Embryonic facial prominence (tissue), 1 donor: ENCODE measurements around the gene COQ8A.

Source experiments
- DNase-seq: peaks from one replicate; pipeline ENCODE4 v3.0.0-alpha.2; 2016; ENCODE audit errors: extremely low spot score

COQ8A gene

GRCh38 chr1:227006226-227006796, 66.2 kb downstream of the COQ8A start:
- DNase-seq, result no peak

GRCh38 chr1:227009937-227010336, 69.8 kb downstream of the COQ8A start:
- no peak for DNase-seq

- no peak for DNase-seq
These were observed 70.6 kb downstream of the COQ8A start for GRCh38 chr1:227010645-227011044.

GRCh38 chr1:227016990-227017389, 76.9 kb downstream of the COQ8A start:
- no peak for DNase-seq

GRCh38 chr1:227032396-227032795, 92.3 kb downstream of the COQ8A start:
- no peak for DNase-seq

GRCh38 chr1:227033880-227034279, 93.8 kb downstream of the COQ8A start:
- no peak for DNase-seq

GRCh38 chr1:227035316-227035715, 95.2 kb downstream of the COQ8A start:
- no peak for DNase-seq

- DNase-seq, result no peak
These were observed 97.0 kb downstream of the COQ8A start for GRCh38 chr1:227037121-227037520.
